Measurements from ENCODE around the gene PSMG4.

PSMG4 gene

GRCh38 chr6:3292431-3293197, 33.9 kb downstream of the PSMG4 start:
- DNase-seq: no peak

GRCh38 chr6:3293271-3294155, 34.8 kb downstream of the PSMG4 start:
- no peak for DNase-seq

- DNase-seq: no peak
Observed at GRCh38 chr6:3294396-3294795, 35.6 kb downstream of the PSMG4 start.

- DNase-seq: peak; percentile 66
Observed at GRCh38 chr6:3294921-3295871, 36.4 kb downstream of the PSMG4 start.

GRCh38 chr6:3296078-3296477, 37.3 kb downstream of the PSMG4 start:
- DNase-seq: no peak

- DNase-seq: no peak
Observed at GRCh38 chr6:3296537-3296936, 37.8 kb downstream of the PSMG4 start.

GRCh38 chr6:3297006-3297405, 38.3 kb downstream of the PSMG4 start:
- DNase-seq: no peak

- DNase-seq: no peak
Observed at GRCh38 chr6:3297909-3298308, 39.2 kb downstream of the PSMG4 start.

GRCh38 chr6:3299221-3299620, 40.5 kb downstream of the PSMG4 start:
- DNase-seq: no peak

GRCh38 chr6:3301506-3301905, 42.8 kb downstream of the PSMG4 start:
- DNase-seq: no peak

- DNase-seq: no peak
Observed at GRCh38 chr6:3303795-3304411, 45.2 kb downstream of the PSMG4 start.

- no peak for DNase-seq
Observed at GRCh38 chr6:3304500-3305215, 45.9 kb downstream of the PSMG4 start.

GRCh38 chr6:3305216-3305565, 46.4 kb downstream of the PSMG4 start:
- no peak for DNase-seq

- DNase-seq: no peak
Observed at GRCh38 chr6:3305831-3306230, 47.1 kb downstream of the PSMG4 start.

- DNase-seq: peak; percentile 44
Observed at GRCh38 chr6:3306848-3307247, 48.1 kb downstream of the PSMG4 start.

GRCh38 chr6:3307436-3307835, 48.7 kb downstream of the PSMG4 start:
- no peak for DNase-seq

- no peak for DNase-seq
Observed at GRCh38 chr6:3308106-3308505, 49.4 kb downstream of the PSMG4 start.

- peak; percentile 87 for DNase-seq
Observed at GRCh38 chr6:3309391-3310050, 50.8 kb downstream of the PSMG4 start.

- DNase-seq: no peak
Observed at GRCh38 chr6:3310051-3310448, 51.3 kb downstream of the PSMG4 start.

- peak; percentile 58 for DNase-seq
Observed at GRCh38 chr6:3310703-3311102, 52.0 kb downstream of the PSMG4 start.

GRCh38 chr6:3311826-3312225, 53.1 kb downstream of the PSMG4 start:
- DNase-seq: no peak
